MCF 10A (cell line): ENCODE results near the gene NHERF1. TPM values are rescaled to one million over a fixed set of nuclear protein-coding genes. Genes with fewer than 3 reads are reported as not detected.

ENCODE experiments used
- BruUV-seq: library from RNA; stranded (reverse); fragments of 400-500 nt; replicated peaks from 2 replicates; lab custom pipeline; 2021; lab: Mats Ljungman, UMichigan
- CTCF ChIA-PET: fragments of 300-600 bp; sonication (Branson Sonifier 250); formaldehyde crosslinking; extraction: SDS; loops from one replicate; lab custom pipeline; 2021; ENCODE audit warnings: antibody characterized with exemption, inconsistent platforms; lab: Yijun Ruan, JAX
- POLR2A ChIA-PET: fragments of 300-600, 350-650 bp; sonication (Branson Sonifier 250); formaldehyde crosslinking; extraction: SDS; loops from one replicate; lab custom pipeline; 2020; ENCODE audit warnings: antibody characterized with exemption, inconsistent platforms; lab: Yijun Ruan, JAX
- DNase-seq: peaks from one replicate; pipeline ENCODE4 v3.0.0-alpha.2; 2018; ENCODE audit not compliant: unreplicated experiment
- H3K27ac Mint-ChIP-seq: one replicate; pipeline ENCODE4 v1.8.0; 2022; ENCODE audit warnings: mild to moderate bottlenecking, low read depth, mixed read lengths; ENCODE audit not compliant: unreplicated experiment
- H3K27me3 Mint-ChIP-seq: one replicate; pipeline ENCODE4 v1.8.0; 2022; ENCODE audit warnings: mixed read lengths; ENCODE audit not compliant: insufficient read depth, unreplicated experiment
- H3K36me3 Mint-ChIP-seq: one replicate; pipeline ENCODE4 v1.8.0; 2022; ENCODE audit warnings: mild to moderate bottlenecking, moderate library complexity, mixed read lengths; ENCODE audit not compliant: insufficient read depth, unreplicated experiment
- H3K4me1 Mint-ChIP-seq: one replicate; pipeline ENCODE4 v1.8.0; 2022; ENCODE audit warnings: mixed read lengths; ENCODE audit not compliant: insufficient read depth, unreplicated experiment
- H3K4me3 Mint-ChIP-seq: one replicate; pipeline ENCODE4 v1.8.0; 2022; ENCODE audit warnings: mild to moderate bottlenecking, moderate library complexity, mixed read lengths; ENCODE audit not compliant: unreplicated experiment
- H3K9me3 Mint-ChIP-seq: one replicate; pipeline ENCODE4 v1.8.0; 2022; ENCODE audit warnings: mixed read lengths; ENCODE audit not compliant: unreplicated experiment
- intact Hi-C: fragments of 100-400 bp; cut with micrococcal nuclease; formaldehyde crosslinking; loops from 2 replicates; pipeline ENCODE4 v1.14.1; 2022
- total RNA-seq: library from RNA; stranded (reverse); gene quantifications from 2 replicates; pipeline ENCODE4 v1.2.3, GENCODE V29; 2022
- TF ChIP-seq, protein P1 (sequence below): fragments of 200-600 bp; IDR thresholded peaks from one replicate; pipeline ENCODE4 v1.8.0; 2022; ENCODE audit warnings: antibody characterized with exemption, mild to moderate bottlenecking; ENCODE audit not compliant: unreplicated experiment

The NHERF1 gene
- total RNA-seq, 1 experiment from 2014 or later = 25.3 TPM

DNA sequence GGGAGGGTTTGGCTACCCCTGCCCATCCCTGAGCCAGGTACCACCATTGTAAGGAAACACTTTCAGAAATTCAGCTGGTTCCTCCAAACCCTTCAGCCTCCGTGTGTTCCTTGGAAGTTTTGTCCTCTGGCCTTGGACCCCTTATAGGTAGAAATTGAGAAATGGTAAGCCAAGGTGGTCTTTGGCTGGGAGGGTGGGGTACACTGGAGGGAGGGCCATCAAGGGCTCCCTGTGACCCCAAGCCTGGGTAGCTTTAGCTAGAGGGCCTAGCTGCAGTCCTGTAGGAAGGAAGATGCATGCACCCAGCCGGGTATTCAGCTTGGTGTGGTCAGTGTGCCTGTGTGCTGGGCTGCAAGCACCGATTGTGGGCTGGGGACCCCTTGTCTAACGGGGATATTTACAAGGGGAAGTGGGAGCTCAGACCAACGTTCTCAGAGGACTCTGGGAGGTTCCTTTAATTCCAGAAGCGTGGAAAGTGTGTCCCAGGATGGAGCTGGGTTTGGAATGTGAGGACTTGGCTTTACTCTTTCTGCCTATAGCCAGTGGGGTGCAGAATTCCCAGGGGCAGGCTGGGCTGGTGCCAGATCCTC, 20.9 kb downstream of the NHERF1 start:
- Mint-ChIP-seq H3K27ac (no peak overlapping the region), H3K36me3 (peaks cover 56% of the 10 kb centered on the region), H3K9me3 (no peaks in the 10 kb centered on the region), H3K27me3 (no peaks in the 10 kb centered on the region), H3K4me1 (peaks cover 20% of the 10 kb centered on the region), H3K4me3 (no peak overlapping the region)
- ChIA-PET CTCF (interaction anchor here (0.6 to 5.3 kb wide), 7 partner anchors 11 to 111 kb away, joined by 3 to 74 read pairs (median 17); no protein-coding TSS in a partner anchor), POLR2A (interaction anchor here (0.9 to 3.0 kb wide), 5 partner anchors 11 to 24 kb away, joined by 3 to 18 read pairs (median 7); no protein-coding TSS in a partner anchor)
- no TSS peak for BruUV-seq
- TF ChIP-seq, protein P1, sequence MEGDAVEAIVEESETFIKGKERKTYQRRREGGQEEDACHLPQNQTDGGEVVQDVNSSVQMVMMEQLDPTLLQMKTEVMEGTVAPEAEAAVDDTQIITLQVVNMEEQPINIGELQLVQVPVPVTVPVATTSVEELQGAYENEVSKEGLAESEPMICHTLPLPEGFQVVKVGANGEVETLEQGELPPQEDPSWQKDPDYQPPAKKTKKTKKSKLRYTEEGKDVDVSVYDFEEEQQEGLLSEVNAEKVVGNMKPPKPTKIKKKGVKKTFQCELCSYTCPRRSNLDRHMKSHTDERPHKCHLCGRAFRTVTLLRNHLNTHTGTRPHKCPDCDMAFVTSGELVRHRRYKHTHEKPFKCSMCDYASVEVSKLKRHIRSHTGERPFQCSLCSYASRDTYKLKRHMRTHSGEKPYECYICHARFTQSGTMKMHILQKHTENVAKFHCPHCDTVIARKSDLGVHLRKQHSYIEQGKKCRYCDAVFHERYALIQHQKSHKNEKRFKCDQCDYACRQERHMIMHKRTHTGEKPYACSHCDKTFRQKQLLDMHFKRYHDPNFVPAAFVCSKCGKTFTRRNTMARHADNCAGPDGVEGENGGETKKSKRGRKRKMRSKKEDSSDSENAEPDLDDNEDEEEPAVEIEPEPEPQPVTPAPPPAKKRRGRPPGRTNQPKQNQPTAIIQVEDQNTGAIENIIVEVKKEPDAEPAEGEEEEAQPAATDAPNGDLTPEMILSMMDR = no peak
- DNase-seq = no peak
- intact Hi-C loops = no loop called here

DNA sequence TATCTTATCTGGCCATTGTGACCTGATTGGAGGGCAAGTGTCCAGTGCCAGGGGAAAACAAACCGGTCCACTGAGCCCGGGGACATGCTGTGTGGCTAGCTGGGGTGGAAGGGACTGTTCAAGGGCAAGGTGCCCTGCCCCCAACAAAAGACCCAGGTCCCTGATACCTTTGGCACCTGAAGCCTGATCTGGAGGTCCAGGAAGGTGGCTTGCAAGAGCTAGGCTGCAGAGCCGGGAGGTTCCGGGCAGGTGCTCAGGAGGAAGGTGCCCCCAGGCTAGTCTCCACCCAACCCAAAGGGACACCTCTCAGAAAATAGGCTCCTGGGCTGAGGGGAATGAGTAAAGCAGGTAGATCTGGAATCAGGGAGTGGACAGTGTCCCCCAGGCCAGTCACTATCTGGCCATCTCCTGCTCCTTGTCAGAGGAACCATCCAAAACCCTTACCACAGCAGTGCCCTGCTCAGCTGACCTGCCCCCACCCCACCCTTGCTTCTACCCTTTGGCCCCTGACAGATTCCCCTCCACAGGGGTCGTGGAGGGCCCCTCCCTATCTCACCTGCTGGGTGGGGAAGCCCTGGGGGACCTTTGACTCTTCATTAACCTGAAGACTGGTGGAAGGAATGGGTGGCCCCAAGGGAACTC, 21.5 kb downstream of the NHERF1 start:
- TF ChIP-seq, protein P1 = no peak
- Mint-ChIP-seq H3K4me1 (peaks cover 20% of the 10 kb centered on the region), H3K36me3 (peaks cover 52% of the 10 kb centered on the region), H3K27me3 (no peaks in the 10 kb centered on the region), H3K9me3 (no peaks in the 10 kb centered on the region), H3K27ac (peak overlapping the region; percentile 19), H3K4me3 (no peak overlapping the region)
- intact Hi-C loops = loop anchor here (1.0 to 5.0 kb wide), 3 partner anchors 22 to 113 kb away; partner anchors contain the start of gene NHERF1
- CTCF ChIA-PET = interaction anchor here (0.6 to 5.3 kb wide), 11 partner anchors 10 to 191 kb away, joined by 3 to 74 read pairs (median 5); no protein-coding TSS in a partner anchor
- BruUV-seq = no TSS peak
- no peak for DNase-seq
- POLR2A ChIA-PET = interaction anchor here (0.9 to 3.0 kb wide), 7 partner anchors 12 to 113 kb away, joined by 3 to 18 read pairs (median 4); no protein-coding TSS in a partner anchor

DNA sequence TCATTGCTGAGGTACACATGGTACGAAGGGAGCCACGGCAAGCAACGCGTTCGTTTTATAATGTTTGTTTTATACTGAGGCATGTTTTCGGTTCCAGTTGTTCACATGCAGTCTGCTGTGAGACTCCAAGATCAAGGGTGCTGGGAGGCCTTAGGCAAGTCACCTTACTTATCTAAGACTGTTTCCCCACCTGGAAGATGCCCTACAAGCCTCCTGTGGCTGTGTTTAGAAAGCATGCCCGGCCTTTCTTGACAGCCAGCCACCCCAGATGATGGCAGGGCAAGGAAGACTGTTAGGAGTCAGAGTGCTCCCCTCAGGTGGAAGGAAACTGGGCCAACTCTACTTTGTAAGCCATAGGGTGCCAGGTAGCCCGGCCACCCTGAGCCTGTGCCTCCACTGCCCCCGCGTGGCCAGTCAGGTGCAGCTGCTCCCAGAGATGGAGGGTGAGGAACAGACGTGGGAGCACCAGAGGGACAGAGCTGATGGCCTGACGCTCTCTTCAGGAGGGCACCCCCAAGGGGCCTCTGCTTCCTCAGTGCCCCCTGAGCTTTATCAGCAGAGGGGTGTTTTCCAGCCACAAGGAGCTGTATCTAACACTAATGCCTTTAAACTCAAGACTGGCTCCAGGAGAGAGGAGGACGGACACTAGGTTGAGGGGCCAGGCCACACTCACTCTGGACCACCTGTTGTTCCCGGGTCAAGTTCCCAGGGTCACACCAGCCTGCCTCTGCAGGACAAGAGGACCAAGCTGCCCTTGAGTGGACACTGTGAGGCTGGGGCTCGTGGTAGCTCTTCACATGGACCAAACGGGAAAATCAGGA, 22.3 kb downstream of the NHERF1 start:
- TF ChIP-seq, protein P1 = peak; percentile 93
- Mint-ChIP-seq H3K27me3 (no peaks in the 10 kb centered on the region), H3K4me3 (no peak overlapping the region), H3K4me1 (peaks cover 25% of the 10 kb centered on the region), H3K36me3 (peaks cover 52% of the 10 kb centered on the region), H3K27ac (peak overlapping the region; percentile 19), H3K9me3 (no peaks in the 10 kb centered on the region)
- POLR2A ChIA-PET = interaction anchor here (0.9 to 3.0 kb wide), 6 partner anchors 13 to 114 kb away, joined by 3 to 18 read pairs (median 4); no protein-coding TSS in a partner anchor
- intact Hi-C loops = loop anchor here (1.0 to 5.0 kb wide), 3 partner anchors 22 to 113 kb away; partner anchors contain the start of gene NHERF1
- peak; percentile 80 for DNase-seq
- CTCF ChIA-PET = interaction anchor here (0.6 to 5.3 kb wide), 26 partner anchors 8 to 589 kb away, joined by 3 to 74 read pairs (median 4); no protein-coding TSS in a partner anchor
- BruUV-seq = no TSS peak
